Tibial artery (tissue), 4 donors: ENCODE measurements around the gene MTCL1.

Experiments used
- DNase-seq, 2 donors: peaks; one replicate each; pipeline ENCODE4 v3.0.0-alpha.2; 2019
- H3K27ac ChIP-seq, 2 donors: fragments of 200-600 bp; sonication (generic) in 1 of 2; 1 replicate in 1 of 2; 2 replicates in 1 of 2; pipeline ENCODE4 v1.5.1; 2018 to 2019; ENCODE audit warnings: mild to moderate bottlenecking in 1 of 2
- H3K27me3 ChIP-seq, 2 donors: fragments of 200-600 bp; sonication (generic) in 1 of 2; one replicate each; pipeline versions ENCODE4 v1.5.1 to v1.6.0; 2016 to 2019
- H3K36me3 ChIP-seq, 3 donors: fragments of 200-600 bp; sonication (generic) in 2 of 3; one replicate each; pipeline ENCODE4 v1.5.1; 2016 to 2019; ENCODE audit warnings: mild to moderate bottlenecking in 2 of 3
- H3K4me1 ChIP-seq, 4 donors: fragments of 200-600 bp; sonication (generic) in 2 of 4; 1 replicate in 3 of 4; 2 replicates in 1 of 4; pipeline ENCODE4 v1.5.1; 2016 to 2019
- H3K4me3 ChIP-seq, 2 donors: fragments of 200-600 bp; sonication (generic) in 1 of 2; 1 replicate in 1 of 2; 2 replicates in 1 of 2; pipeline ENCODE4 v1.5.1; 2018 to 2019; ENCODE audit warnings: mild to moderate bottlenecking in 2 of 2
- H3K9me3 ChIP-seq, 3 donors: fragments of 200-600 bp; sonication (generic) in 1 of 3; one replicate each; pipeline ENCODE4 v1.5.1; 2016 to 2019
- CTCF ChIP-seq, 2 experiments: fragments of 200-600 bp in 1 of 2; fragments of 450-650 bp in 1 of 2; IDR thresholded peaks; one replicate each; pipeline ENCODE4 v1.5.1; 2017 to 2019; ENCODE audit warnings: antibody characterized with exemption in 2 of 2, mild to moderate bottlenecking in 1 of 2, moderate library complexity in 1 of 2
- intact Hi-C: fragments of 100-400 bp; cut with DNase I; formaldehyde crosslinking; loops from one replicate; pipeline ENCODE4 v1.15.0; 2023; ENCODE audit warnings: low total_unique reads

MTCL1 gene

GRCh38 chr18:8741117-8741516, 35.8 kb downstream of the MTCL1 start:
- intact Hi-C loops = no loop called here
- no peak for DNase-seq
- no peaks in the 10 kb centered on the region for H3K9me3 ChIP-seq
- no peak for TF ChIP-seq CTCF (IDR thresholded peaks at IDR 0.05)
- no peaks in the 10 kb centered on the region for H3K4me1 ChIP-seq
- no peak overlapping the region for H3K4me3 ChIP-seq
- no peak overlapping the region for H3K27ac ChIP-seq
- H3K36me3 ChIP-seq = no peaks in the 10 kb centered on the region
- no peaks in the 10 kb centered on the region for H3K27me3 ChIP-seq

DNA sequence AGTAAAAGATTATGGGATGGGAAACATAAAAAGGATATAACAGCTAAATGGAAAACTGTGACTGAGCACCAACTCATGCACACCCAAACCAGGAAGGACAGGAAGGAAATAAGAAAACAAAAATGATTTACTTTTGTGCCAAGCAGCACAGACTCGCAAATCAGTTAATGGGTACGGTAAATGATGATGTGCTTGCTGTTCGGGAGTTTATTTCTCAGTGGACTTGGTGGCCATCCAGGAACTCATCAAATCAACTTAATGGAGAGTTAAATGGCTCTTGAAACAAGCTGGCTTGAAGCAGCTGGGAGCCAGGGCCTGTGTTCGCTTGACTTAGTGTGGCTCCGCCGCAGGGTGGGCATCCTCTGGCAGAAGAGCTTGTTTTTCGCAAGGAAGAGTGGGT, 36.2 kb downstream of the MTCL1 start:
- no peak for TF ChIP-seq CTCF (IDR thresholded peaks at IDR 0.05)
- Histone ChIP-seq H3K27ac (no peak overlapping the region), H3K36me3 (no peaks in the 10 kb centered on the region), H3K4me3 (no peak overlapping the region), H3K4me1 (no peaks in the 10 kb centered on the region), H3K27me3 (no peaks in the 10 kb centered on the region), H3K9me3 (no peaks in the 10 kb centered on the region)
- DNase-seq = no peak
- intact Hi-C loops = no loop called here

- H3K4me3 ChIP-seq = no peak overlapping the region
- no peak for TF ChIP-seq CTCF (IDR thresholded peaks at IDR 0.05)
- no peaks in the 10 kb centered on the region for H3K36me3 ChIP-seq
- no peaks in the 10 kb centered on the region for H3K27me3 ChIP-seq
- H3K9me3 ChIP-seq = no peaks in the 10 kb centered on the region
- DNase-seq = no peak
- intact Hi-C loops = no loop called here
- H3K4me1 ChIP-seq = no peaks in the 10 kb centered on the region
- H3K27ac ChIP-seq = no peak overlapping the region
Measured at GRCh38 chr18:8742387-8743361, 37.3 kb downstream of the MTCL1 start.

GRCh38 chr18:8744038-8744437, 38.7 kb downstream of the MTCL1 start:
- intact Hi-C loops = no loop called here

DNA sequence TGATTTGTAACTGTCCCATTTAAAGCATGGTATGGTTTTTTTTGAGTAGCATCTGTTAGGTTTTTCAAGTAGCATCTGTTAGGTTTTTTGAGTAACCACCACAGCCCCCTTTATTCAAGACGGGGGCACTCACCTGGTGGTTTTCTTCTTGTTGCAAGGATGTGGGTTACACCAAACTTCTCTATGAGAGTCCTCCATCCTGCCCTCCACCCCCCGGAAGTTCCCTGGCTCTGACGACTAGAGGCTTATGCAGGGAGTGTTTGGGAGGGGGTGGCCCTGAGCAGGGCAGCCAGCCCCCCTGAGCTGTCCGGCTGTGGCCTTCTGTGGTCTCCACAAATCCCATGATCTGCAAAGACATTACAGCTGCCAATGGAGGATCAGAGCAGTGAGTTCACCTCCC, 39.3 kb downstream of the MTCL1 start:
- intact Hi-C loops = no loop called here
- no peak overlapping the region for H3K27ac ChIP-seq
- H3K4me1 ChIP-seq = no peaks in the 10 kb centered on the region
- no peaks in the 10 kb centered on the region for H3K36me3 ChIP-seq
- H3K27me3 ChIP-seq = no peaks in the 10 kb centered on the region
- H3K9me3 ChIP-seq = no peaks in the 10 kb centered on the region
- TF ChIP-seq CTCF (IDR thresholded peaks at IDR 0.05) = no peak
- H3K4me3 ChIP-seq = no peak overlapping the region
- DNase-seq = no peak

More at GRCh38 chr18:8744038-8744437, 38.7 kb downstream of the MTCL1 start:
- no peak overlapping the region for H3K4me3 ChIP-seq
- no peaks in the 10 kb centered on the region for H3K9me3 ChIP-seq
- no peaks in the 10 kb centered on the region for H3K36me3 ChIP-seq
- no peak overlapping the region for H3K27ac ChIP-seq
- no peak for TF ChIP-seq CTCF (IDR thresholded peaks at IDR 0.05)
- H3K4me1 ChIP-seq = no peaks in the 10 kb centered on the region
- no peak for DNase-seq
- H3K27me3 ChIP-seq = no peaks in the 10 kb centered on the region
